Testis (tissue), 3 donors: ENCODE data around the gene SCNN1G. TPM values are rescaled to one million over a fixed set of nuclear protein-coding genes. Genes with fewer than 3 reads are reported as not detected.

ENCODE experiments used
- DNase-seq: peaks from one replicate; pipeline ENCODE4 v3.0.0-alpha.2; 2019
- H3K27ac ChIP-seq, 2 donors: fragments of 200-600 bp; sonication (generic); one replicate each; pipeline ENCODE4 v1.5.1; 2019
- H3K27me3 ChIP-seq: fragments of 200-600 bp; sonication (generic); one replicate; pipeline ENCODE4 v1.5.1; 2019
- H3K36me3 ChIP-seq: fragments of 200-600 bp; sonication (generic); one replicate; pipeline ENCODE4 v1.5.1; 2017; ENCODE audit warnings: low read depth; ENCODE audit errors: missing control alignments
- H3K4me1 ChIP-seq: fragments of 200-600 bp; sonication (generic); one replicate; pipeline ENCODE4 v1.5.1; 2019
- H3K4me3 ChIP-seq, 2 donors: fragments of 200-600 bp; sonication (generic); one replicate each; pipeline ENCODE4 v1.5.1; 2017 to 2019
- H3K9me3 ChIP-seq: fragments of 200-600 bp; sonication (generic); one replicate; pipeline ENCODE4 v1.5.1; 2017
- CTCF ChIP-seq, 3 experiments: fragments of 450-650 bp in 2 of 3; fragments of 200-600 bp in 1 of 3; sonication (generic) in 1 of 3; IDR thresholded peaks; one replicate each; pipeline ENCODE4 v1.5.1; 2016 to 2019; ENCODE audit warnings: antibody characterized with exemption in 3 of 3, mild to moderate bottlenecking in 2 of 3, moderate library complexity in 1 of 3
- POLR2A ChIP-seq: fragments of 450-650 bp; IDR thresholded peaks from one replicate; pipeline ENCODE4 v1.6.1; 2017; ENCODE audit warnings: antibody characterized with exemption, mild to moderate bottlenecking, moderate library complexity
- WGBS, 2 donors: methylation state at CpG; one replicate each; pipeline ENCODE4 v1.1.5; 2018; 5-methylcytosine and 5-hydroxymethylcytosine counted together
- intact Hi-C: fragments of 100-400 bp; cut with DNase I; formaldehyde crosslinking; loops from one replicate; pipeline ENCODE4 v1.15.1; 2023; ENCODE audit warnings: low total_unique reads
- polyA plus RNA-seq: library from polyadenylated mRNA; stranded (reverse); fragments of 350-450 nt; fragmentation: Illumina TruSeq; extraction: RNeasy Lipid Tissue Mini Kit (QIAGEN cat#74804); gene quantifications from one replicate; pipeline ENCODE4 v1.2.3, GENCODE V29; 2014; ENCODE audit warnings: low read depth, low replicate concordance; ENCODE audit not compliant: insufficient read depth
- total RNA-seq, 2 donors: library from RNA; depleted of rRNA; stranded (reverse); fragments of >200 nt; gene quantifications; one replicate each; pipeline ENCODE4 v1.2.3, GENCODE V29; 2016

SCNN1G gene
- total and polyA plus RNA-seq, 3 donors from 2014 or later: 0.16 to 0.19 TPM; not detected in 1

GRCh38 chr16:23214796-23215195, 32.3 kb downstream of the SCNN1G start:
- H3K4me1 ChIP-seq: no peaks in the 10 kb centered on the region
- no peaks in the 10 kb centered on the region for H3K9me3 ChIP-seq
- 89 to 93% methylated on average over 3 to 7 of the region's 7 CpGs for WGBS, 2 donors
- TF ChIP-seq POLR2A (no peak), CTCF (IDR thresholded peaks at IDR 0.05) (no peak)
- no peaks in the 10 kb centered on the region for H3K36me3 ChIP-seq
- intact Hi-C loops: no loop called here
- H3K27ac ChIP-seq: no peak overlapping the region
- no peak for DNase-seq
- H3K27me3 ChIP-seq: no peaks in the 10 kb centered on the region
- H3K4me3 ChIP-seq: no peak overlapping the region

- no peak for DNase-seq
- 80 to 92% methylated on average over 6 to 10 of the region's 10 CpGs for WGBS, 2 donors
Observed at GRCh38 chr16:23215435-23215834, 32.9 kb downstream of the SCNN1G start.

GRCh38 chr16:23216658-23217246, 34.2 kb downstream of the SCNN1G start:
- H3K27me3 ChIP-seq: no peaks in the 10 kb centered on the region
- 86 to 89% methylated on average over 4 of the region's 4 CpGs for WGBS, 2 donors
- no peak overlapping the region for H3K27ac ChIP-seq
- DNase-seq: no peak
- intact Hi-C loops: no loop called here
- H3K36me3 ChIP-seq: no peaks in the 10 kb centered on the region
- H3K9me3 ChIP-seq: no peaks in the 10 kb centered on the region
- TF ChIP-seq POLR2A: no peak
- TF ChIP-seq CTCF (IDR thresholded peaks at IDR 0.05): no peak
- no peak overlapping the region for H3K4me3 ChIP-seq
- H3K4me1 ChIP-seq: no peaks in the 10 kb centered on the region

More at GRCh38 chr16:23215435-23215834, 32.9 kb downstream of the SCNN1G start:
- no peak for TF ChIP-seq CTCF (IDR thresholded peaks at IDR 0.05)
- TF ChIP-seq POLR2A: no peak
- Histone ChIP-seq H3K4me3 (no peak overlapping the region), H3K4me1 (no peaks in the 10 kb centered on the region), H3K27ac (no peak overlapping the region), H3K36me3 (no peaks in the 10 kb centered on the region), H3K27me3 (no peaks in the 10 kb centered on the region), H3K9me3 (no peaks in the 10 kb centered on the region)
- intact Hi-C loops: no loop called here

DNA sequence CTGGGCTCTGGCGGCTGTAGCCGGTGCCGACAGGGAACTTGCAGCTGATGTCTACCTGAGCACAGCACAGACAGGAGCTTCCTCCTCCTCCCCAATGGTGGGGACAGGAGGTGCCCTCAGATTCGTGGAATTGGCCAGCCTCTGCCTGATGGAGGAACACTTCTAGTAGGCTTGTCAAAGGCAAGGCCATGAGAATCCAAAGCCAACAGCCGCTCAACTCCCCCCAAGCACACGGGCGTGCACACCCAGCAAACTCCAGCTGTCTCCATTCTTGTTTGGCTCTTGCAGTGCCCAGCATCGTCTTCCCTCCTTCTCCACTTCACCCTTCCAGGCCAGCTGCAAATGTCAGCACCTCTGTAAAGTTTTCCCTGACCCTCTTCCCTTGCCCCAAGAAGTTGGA, 35.1 kb downstream of the SCNN1G start:
- intact Hi-C loops: no loop called here
- WGBS, 2 donors: 87% methylated on average over 8 of the region's 8 CpGs
- TF ChIP-seq CTCF (IDR thresholded peaks at IDR 0.05): no peak
- TF ChIP-seq POLR2A: no peak
- no peaks in the 10 kb centered on the region for H3K27me3 ChIP-seq
- no peak overlapping the region for H3K4me3 ChIP-seq
- no peak overlapping the region for H3K27ac ChIP-seq
- no peaks in the 10 kb centered on the region for H3K36me3 ChIP-seq
- DNase-seq: no peak
- no peaks in the 10 kb centered on the region for H3K9me3 ChIP-seq
- H3K4me1 ChIP-seq: no peaks in the 10 kb centered on the region

- no peaks in the 10 kb centered on the region for H3K4me1 ChIP-seq
- intact Hi-C loops: no loop called here
- DNase-seq: no peak
- H3K36me3 ChIP-seq: no peaks in the 10 kb centered on the region
- no peak overlapping the region for H3K4me3 ChIP-seq
- no peaks in the 10 kb centered on the region for H3K27me3 ChIP-seq
- no peak for TF ChIP-seq POLR2A
- no peak for TF ChIP-seq CTCF (IDR thresholded peaks at IDR 0.05)
- H3K9me3 ChIP-seq: no peaks in the 10 kb centered on the region
- no peak overlapping the region for H3K27ac ChIP-seq
Observed at GRCh38 chr16:23222929-23223328, 40.4 kb downstream of the SCNN1G start.
